HL-60/S4 treated with retinoic acid at 250 ng/mL for 4 days and 3 days (cell line): Measurements from ENCODE around the gene ATG101.

ENCODE experiments used
- in situ Hi-C: fragments of 300-500 bp; cut with MboI; formaldehyde crosslinking; loops from 2 replicates; pipeline ENCODE4 v1.7.0; 2022; ENCODE audit warnings: low sequenced_read_pairs

ATG101 gene

GRCh38 chr12:52041695-52042123, 28.1 kb upstream of the ATG101 start:
- in situ Hi-C loops: no loop called here

DNA sequence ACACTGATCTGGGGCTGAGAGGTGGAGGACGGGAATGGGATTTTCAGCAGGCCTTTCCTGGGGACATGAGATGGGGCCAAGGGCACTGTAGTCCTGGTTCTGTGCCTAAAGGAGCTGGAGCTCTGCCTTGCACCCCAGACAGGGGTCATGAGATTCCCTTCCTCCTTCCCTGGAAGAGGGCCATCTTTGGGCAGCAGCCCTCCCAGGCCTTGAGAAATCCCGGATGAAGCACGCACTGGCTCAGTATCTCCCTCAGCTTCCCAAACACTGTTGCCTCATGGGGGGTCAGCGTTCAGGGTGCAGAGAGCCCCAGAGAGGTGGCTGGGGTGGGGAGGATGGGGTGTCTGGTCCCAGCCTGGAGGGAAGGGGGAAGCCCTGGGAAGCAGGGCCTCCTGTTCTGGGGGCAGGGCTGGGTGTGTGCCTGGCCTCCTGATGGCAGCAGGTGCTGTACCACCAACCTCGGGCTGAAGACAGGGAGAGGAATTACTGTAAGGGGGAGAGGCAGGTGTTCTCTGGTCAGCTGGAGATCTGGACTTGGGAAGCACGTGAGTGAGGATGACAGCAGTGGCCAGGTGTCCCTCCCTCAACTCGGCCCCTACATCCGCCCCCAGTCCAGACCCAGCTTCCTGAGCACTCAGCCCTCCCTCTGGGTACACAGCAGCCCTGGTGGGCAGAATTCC, 26.9 kb upstream of the ATG101 start:
- in situ Hi-C loops: no loop called here

DNA sequence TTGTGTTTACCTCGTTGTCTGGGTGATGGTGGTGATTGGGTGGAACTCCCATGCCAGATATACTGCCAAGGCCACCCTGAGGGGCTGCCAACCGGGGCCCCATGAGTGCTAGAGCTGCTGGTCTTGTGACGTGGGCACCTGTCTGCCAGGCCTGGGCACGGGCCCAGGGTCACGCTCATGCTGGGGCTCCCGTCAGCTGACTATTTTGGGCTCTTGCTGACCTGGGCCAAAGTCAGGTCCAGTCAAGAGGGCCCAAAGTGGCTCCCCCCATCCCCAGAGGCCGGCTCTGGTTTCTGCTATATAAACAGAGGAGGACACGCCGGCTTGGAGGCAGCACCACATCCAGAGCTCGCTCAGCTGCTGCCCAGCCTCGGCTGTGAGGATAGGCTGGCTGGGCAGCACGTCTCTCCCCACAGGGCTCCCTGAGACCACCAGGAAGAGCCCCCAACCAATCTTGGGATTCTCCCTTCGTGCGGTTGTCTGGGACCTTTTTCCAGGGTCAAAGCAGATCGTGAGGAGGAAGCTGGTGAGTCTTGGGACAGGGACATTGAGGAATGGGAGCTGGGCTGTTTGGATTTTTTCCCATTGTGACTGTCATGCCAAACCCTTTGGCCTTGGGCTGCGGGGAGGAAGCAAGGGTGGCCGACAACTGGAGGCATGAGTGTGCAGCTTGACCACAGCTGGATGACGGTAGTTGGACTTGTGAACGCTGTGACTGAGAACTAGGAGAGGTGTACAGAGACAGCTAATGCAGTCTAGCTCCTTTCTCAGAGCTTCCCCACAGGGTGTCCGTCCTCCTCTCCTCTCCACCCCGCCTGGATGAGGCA, 26.2 kb upstream of the ATG101 start:
- in situ Hi-C loops: no loop called here

- in situ Hi-C loops: no loop called here
Measured at GRCh38 chr12:52044292-52044983, 25.3 kb upstream of the ATG101 start.

- in situ Hi-C loops: no loop called here
Measured at GRCh38 chr12:52045794-52046199, 24.0 kb upstream of the ATG101 start.

GRCh38 chr12:52046859-52047258, 22.9 kb upstream of the ATG101 start:
- in situ Hi-C loops: no loop called here

- in situ Hi-C loops: no loop called here
Measured at GRCh38 chr12:52049286-52049685, 20.5 kb upstream of the ATG101 start.

DNA sequence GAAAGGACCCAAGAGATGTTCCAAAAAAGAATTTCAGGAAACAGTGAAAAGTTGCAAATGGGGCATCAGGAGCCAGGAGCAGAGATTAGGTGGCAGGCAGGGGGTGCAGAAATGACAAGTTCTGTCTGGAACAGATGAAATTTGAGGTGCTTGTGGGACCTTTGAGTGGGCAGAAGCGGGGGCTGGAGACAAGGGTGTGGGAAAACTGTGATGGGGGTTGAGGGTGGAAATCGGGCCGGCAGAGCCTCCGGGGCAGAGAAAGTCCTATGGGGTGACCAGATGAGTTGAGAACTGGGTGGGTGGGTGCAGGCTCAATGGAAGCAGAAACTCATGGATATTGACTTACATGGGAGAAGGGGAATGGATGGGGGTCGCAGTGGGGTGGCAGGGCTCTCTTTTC, 20.1 kb upstream of the ATG101 start:
- in situ Hi-C loops: no loop called here

- in situ Hi-C loops: no loop called here
Measured at GRCh38 chr12:52050116-52050757, 19.5 kb upstream of the ATG101 start.

DNA sequence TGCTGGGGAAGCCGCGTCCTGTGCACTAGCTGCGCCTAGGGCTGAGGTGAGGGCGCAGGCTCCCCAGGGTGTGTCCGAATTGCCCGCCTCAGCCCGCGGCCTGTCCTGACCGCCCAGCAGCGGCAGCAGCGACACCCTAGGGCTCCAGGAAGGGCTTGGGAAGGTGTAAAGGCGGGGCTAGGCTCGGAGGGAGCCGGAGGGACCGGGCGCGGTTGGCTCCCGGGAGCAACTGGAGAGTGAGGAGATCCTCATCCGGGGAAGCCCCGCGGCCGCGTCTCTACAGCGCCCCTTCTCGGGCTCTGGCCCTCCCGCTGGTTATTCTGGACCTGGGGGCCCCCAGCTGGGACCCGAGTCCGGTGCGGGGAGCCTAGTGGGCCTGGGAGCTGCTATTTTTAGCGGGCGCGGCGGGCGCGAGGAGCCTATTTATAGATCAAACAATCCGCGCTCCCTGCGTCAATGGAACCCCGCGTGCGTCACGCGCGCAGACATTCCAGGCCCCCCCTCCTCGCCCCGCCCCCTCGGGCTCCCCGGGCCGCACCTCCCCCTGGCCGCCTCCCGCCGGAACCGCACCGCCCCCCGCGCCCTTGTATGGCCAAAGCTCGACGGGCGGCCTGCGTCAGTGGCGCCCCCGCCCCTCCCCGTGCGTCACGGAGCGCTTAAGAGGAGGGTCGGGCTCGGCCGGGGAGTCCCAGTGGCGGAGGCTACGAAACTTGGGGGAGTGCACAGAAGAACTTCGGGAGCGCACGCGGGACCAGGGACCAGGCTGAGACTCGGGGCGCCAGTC, 18.8 kb upstream of the ATG101 start, which contains the start of gene NR4A1:
NR4A1 (plus strand) TSS at position 685 of the 784 bp plus-strand sequence. CDS start 2,887 bp downstream, outside the sequence.
- in situ Hi-C loops: no loop called here

DNA sequence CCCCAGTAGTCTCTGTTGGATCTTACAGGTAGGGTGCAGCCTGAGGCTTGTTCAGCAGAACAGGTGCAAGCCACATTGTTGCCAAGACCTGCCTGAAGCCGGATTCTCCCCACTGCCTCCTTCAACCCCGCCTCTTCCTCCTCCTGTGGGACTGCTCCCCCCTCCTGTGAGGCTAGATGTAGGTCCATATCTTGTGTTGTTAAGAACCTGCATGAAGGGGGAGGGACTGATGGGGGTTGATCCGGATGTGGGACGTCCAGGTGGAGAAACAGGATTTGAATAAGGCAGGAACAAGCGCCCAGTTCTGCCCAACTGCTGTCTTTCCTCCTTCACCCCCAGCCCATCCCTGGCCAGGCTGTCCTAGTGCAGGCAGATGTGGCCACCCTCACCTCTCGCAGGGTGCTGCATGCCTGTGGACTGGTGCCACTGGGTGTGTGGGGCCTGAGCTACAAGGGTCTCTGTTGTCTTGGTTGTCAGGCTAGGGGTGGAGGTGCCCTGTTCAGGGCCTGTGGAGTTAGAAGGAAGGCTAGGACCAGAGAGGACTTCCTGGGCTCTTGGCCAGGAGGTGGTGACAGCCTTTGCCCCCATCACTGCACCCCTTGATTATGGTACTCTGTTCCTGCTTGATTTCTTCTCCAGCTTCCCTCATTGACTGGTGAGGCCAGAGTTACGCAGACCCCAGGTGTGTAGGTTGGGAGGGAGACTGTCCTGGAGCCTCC, 17.2 kb upstream of the ATG101 start:
- in situ Hi-C loops: no loop called here

- in situ Hi-C loops: no loop called here
Measured at GRCh38 chr12:52053536-52054209, 16.1 kb upstream of the ATG101 start.

- in situ Hi-C loops: no loop called here
Measured at GRCh38 chr12:52054231-52054832, 15.4 kb upstream of the ATG101 start.

GRCh38 chr12:52054833-52055730, 14.7 kb upstream of the ATG101 start:
- in situ Hi-C loops: no loop called here

DNA sequence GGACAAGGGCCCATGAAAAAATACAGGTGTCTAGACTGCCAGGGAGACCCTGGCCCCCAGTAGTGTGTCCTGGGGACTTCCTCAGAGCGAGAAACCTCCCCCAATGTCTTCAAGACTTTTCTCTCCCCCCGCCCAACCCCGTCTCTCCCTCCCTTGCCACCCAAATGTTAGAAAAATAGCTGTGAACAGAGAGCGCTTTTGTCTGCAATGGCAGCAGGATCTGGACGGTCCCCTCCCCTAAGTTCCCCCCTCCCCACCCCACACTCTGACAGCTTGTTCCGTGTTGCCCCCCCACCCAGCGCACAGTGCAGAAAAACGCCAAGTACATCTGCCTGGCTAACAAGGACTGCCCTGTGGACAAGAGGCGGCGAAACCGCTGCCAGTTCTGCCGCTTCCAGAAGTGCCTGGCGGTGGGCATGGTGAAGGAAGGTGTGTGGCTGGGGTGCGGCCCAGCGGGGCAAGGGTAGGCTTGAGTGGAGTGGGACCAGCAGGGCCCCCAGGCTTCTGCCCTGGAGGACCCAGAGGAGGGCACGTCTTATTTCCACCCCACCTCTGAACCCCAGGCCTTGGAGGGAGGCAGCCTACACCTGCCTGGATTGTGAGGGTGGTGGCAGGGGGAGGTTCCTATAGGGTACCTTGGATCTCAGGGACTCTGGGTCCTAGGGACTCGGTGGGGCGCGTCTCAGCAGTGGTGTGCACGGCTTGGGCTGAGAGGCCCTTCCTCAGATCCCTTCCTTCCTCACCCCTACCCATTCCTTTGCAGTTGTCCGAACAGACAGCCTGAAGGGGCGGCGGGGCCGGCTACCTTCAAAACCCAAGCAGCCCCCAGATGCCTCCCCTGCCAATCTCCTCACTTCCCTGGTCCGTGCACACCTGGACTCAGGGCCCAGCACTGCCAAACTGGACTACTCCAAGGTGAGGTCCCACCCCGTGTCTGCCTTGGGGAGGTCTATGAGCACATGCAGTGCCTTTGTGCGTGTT, 13.8 kb upstream of the ATG101 start:
- in situ Hi-C loops: no loop called here

- in situ Hi-C loops: no loop called here
Measured at GRCh38 chr12:52056801-52057637, 12.8 kb upstream of the ATG101 start.
